Suprapubic skin (tissue), 4 donors: ENCODE measurements around the gene CLDN16.

Experiments used
- CTCF ChIP-seq, 2 donors: fragments of 200-600 bp in 1 of 2; fragments of 450-650 bp in 1 of 2; sonication (generic) in 1 of 2; IDR thresholded peaks; one replicate each; pipeline ENCODE4 v1.5.1; 2016 to 2019; ENCODE audit warnings: antibody characterized with exemption in 2 of 2, mild to moderate bottlenecking in 1 of 2, moderate library complexity in 1 of 2
- EP300 ChIP-seq: sonication (generic); formaldehyde crosslinking; IDR thresholded peaks from one replicate; pipeline ENCODE4 v1.6.1; 2017; ENCODE audit warnings: antibody characterized with exemption
- POLR2AphosphoS5 ChIP-seq, 3 donors: sonication (generic); formaldehyde crosslinking; IDR thresholded peaks; one replicate each; pipeline ENCODE4 v1.6.1; 2017; ENCODE audit warnings: antibody characterized with exemption in 3 of 3

DNA sequence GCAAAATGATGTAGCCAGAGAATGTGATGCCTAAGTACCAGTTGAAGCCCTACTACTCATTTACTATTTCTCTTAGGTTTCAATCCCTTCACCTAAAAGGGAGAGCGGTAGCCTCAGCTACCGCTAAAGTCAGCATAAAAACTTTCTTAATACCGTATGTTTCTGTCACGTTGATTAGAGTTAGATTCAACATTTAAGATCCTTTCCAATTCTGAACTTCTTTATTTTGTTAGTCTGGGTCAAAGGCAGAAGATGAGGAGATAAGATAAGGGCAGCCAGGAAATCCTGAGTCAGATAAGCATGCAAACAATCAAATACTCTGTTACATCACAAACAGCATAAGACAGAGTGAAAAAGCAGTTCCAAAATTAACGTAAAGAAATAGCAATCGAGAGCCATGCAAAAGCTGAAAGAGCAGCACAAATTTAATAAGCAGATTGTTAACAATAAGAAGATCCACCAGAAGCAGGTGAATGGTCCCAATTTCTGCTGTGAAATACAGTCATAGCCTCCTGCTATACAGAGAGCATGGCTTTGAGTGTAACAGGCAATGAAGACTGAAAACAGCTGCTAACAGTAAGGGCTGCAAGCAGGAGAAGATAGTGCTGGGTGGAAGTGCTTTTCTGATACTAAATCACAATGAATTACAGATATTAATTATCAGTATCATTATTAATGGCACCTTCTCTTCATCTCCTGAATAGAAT, 58.8 kb downstream of the CLDN16 start:
- TF ChIP-seq CTCF (IDR thresholded peaks at IDR 0.05): no peak
- no peak for TF ChIP-seq POLR2AphosphoS5 (IDR thresholded peaks at IDR 0.05)
- TF ChIP-seq EP300: no peak
